Suprapubic skin (tissue), 4 donors: ENCODE results near the gene NEUROD2. TPM values are rescaled to one million over a fixed set of nuclear protein-coding genes. Genes with fewer than 3 reads are reported as not detected.

ENCODE experiments used
- DNase-seq, 2 donors: peaks; one replicate each; pipeline ENCODE4 v3.0.0-alpha.2; 2019; ENCODE audit warnings: low spot score in 2 of 2
- H3K27ac ChIP-seq: fragments of 200-600 bp; sonication (generic); one replicate; pipeline ENCODE4 v1.5.1; 2019
- H3K27me3 ChIP-seq: fragments of 200-600 bp; sonication (generic); one replicate; pipeline ENCODE4 v1.5.1; 2019
- H3K36me3 ChIP-seq: fragments of 200-600 bp; sonication (generic); one replicate; pipeline ENCODE4 v1.5.1; 2019
- H3K4me1 ChIP-seq: fragments of 200-600 bp; sonication (generic); one replicate; pipeline ENCODE4 v1.5.1; 2019
- H3K4me3 ChIP-seq: fragments of 200-600 bp; sonication (generic); one replicate; pipeline ENCODE4 v1.5.1; 2019; ENCODE audit warnings: mild to moderate bottlenecking
- H3K9me3 ChIP-seq: fragments of 200-600 bp; sonication (generic); one replicate; pipeline ENCODE4 v1.5.1; 2019
- EP300 ChIP-seq: sonication (generic); formaldehyde crosslinking; IDR thresholded peaks from one replicate; pipeline ENCODE4 v1.6.1; 2017; ENCODE audit warnings: antibody characterized with exemption
- POLR2A ChIP-seq, 2 donors: fragments of 450-650 bp; IDR thresholded peaks; one replicate each; pipeline ENCODE4 v1.6.1; 2017; ENCODE audit warnings: antibody characterized with exemption in 2 of 2, mild to moderate bottlenecking in 2 of 2, moderate library complexity in 2 of 2
- POLR2AphosphoS5 ChIP-seq, 3 donors: sonication (generic); formaldehyde crosslinking; IDR thresholded peaks; one replicate each; pipeline ENCODE4 v1.6.1; 2017; ENCODE audit warnings: antibody characterized with exemption in 3 of 3
- WGBS: methylation state at CpG from one replicate; pipeline ENCODE4 v1.1.5; 2018; 5-methylcytosine and 5-hydroxymethylcytosine counted together
- total RNA-seq, 4 donors: library from RNA; depleted of rRNA; stranded (reverse); fragments of >200 nt; gene quantifications; one replicate each; pipeline ENCODE4 v1.1.0, GENCODE V29; 2016
- TF ChIP-seq, protein P1 (sequence below), 2 donors: fragments of 200-600 bp in 1 of 2; fragments of 450-650 bp in 1 of 2; sonication (generic) in 1 of 2; IDR thresholded peaks; one replicate each; pipeline ENCODE4 v1.5.1; 2016 to 2019; ENCODE audit warnings: antibody characterized with exemption in 2 of 2, mild to moderate bottlenecking in 1 of 2, moderate library complexity in 1 of 2

The NEUROD2 gene
- total RNA-seq, 4 donors from 2014 or later, result not detected

DNA sequence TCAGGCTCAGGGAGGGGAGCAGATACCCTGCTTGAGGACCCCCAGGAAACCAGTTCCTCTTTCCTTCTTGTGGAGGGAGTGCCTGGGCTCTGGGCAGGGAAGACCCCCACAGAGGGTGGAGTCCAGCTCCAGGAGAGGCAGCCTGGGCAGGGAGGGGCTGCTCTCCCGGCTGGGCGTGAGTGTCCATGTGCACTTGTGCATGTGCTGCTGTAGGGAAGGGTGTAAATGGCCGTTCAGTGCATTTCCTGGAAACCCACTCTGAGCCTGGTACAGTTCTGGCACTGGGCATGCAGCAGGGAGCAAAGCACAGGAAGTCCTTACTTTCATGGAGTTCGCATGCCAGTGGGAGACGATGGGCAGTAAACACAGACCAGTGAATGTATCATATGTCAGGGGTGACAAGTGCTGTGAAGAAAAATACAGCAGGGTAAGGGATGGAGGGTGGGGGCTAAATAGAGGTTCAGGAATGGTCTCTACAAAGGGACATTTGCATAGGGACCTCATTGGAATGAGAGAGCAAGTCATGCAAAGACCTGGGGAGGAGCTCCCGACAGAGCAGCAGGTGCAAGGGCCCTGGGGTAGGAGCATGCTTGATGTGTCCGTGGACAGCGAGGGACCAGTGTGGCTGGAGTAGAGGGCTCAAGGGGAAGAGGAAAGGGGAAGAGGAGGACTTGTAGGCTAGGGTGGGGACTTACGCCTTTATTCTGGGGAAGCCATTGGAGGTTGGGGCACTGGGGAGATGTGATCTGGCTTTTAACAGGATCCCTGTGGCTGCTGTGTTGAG, 34.8 kb upstream of the NEUROD2 start:
- DNase-seq, result no peak
- Histone ChIP-seq H3K4me1 (peaks cover 65% of the 10 kb centered on the region), H3K27me3 (no peaks in the 10 kb centered on the region), H3K27ac (no peak overlapping the region), H3K4me3 (no peak overlapping the region), H3K36me3 (no peaks in the 10 kb centered on the region), H3K9me3 (no peaks in the 10 kb centered on the region)
- TF ChIP-seq EP300 (no peak), POLR2AphosphoS5 (IDR thresholded peaks at IDR 0.05) (no peak), POLR2A (IDR thresholded peaks at IDR 0.05) (no peak)
- TF ChIP-seq, protein P1, sequence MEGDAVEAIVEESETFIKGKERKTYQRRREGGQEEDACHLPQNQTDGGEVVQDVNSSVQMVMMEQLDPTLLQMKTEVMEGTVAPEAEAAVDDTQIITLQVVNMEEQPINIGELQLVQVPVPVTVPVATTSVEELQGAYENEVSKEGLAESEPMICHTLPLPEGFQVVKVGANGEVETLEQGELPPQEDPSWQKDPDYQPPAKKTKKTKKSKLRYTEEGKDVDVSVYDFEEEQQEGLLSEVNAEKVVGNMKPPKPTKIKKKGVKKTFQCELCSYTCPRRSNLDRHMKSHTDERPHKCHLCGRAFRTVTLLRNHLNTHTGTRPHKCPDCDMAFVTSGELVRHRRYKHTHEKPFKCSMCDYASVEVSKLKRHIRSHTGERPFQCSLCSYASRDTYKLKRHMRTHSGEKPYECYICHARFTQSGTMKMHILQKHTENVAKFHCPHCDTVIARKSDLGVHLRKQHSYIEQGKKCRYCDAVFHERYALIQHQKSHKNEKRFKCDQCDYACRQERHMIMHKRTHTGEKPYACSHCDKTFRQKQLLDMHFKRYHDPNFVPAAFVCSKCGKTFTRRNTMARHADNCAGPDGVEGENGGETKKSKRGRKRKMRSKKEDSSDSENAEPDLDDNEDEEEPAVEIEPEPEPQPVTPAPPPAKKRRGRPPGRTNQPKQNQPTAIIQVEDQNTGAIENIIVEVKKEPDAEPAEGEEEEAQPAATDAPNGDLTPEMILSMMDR (IDR thresholded peaks at IDR 0.05), result no peak
- WGBS, result 84% methylated on average over 9 of the region's 9 CpGs

DNA sequence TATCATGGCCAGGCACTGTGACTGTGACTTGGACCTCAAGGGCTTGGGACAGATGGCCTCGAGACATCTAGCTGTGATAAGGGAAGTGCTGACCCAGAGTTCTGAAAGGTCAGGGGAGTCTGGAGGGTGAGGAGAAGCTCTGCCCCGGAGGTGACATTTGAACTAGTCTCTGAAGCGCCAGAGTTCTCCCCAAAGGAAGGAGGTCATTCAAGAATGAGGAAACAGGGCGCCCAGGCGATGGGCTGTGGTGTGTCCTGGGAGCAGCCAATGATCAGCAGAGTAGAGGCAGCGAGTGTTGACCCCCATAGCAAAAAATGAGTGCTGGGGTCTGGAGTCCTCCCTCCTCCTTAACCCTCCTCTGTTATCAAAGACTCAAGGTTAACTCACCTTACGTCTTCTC, 34.2 kb upstream of the NEUROD2 start:
- DNase-seq, result no peak
- Histone ChIP-seq H3K36me3 (no peaks in the 10 kb centered on the region), H3K4me1 (peaks cover 65% of the 10 kb centered on the region), H3K27ac (no peak overlapping the region), H3K9me3 (no peaks in the 10 kb centered on the region), H3K4me3 (no peak overlapping the region), H3K27me3 (no peaks in the 10 kb centered on the region)
- 71% methylated on average over 7 of the region's 7 CpGs for WGBS
- TF ChIP-seq, protein P1 (IDR thresholded peaks at IDR 0.05), result no peak
- TF ChIP-seq POLR2A (IDR thresholded peaks at IDR 0.05) (no peak), EP300 (no peak), POLR2AphosphoS5 (IDR thresholded peaks at IDR 0.05) (no peak)

DNA sequence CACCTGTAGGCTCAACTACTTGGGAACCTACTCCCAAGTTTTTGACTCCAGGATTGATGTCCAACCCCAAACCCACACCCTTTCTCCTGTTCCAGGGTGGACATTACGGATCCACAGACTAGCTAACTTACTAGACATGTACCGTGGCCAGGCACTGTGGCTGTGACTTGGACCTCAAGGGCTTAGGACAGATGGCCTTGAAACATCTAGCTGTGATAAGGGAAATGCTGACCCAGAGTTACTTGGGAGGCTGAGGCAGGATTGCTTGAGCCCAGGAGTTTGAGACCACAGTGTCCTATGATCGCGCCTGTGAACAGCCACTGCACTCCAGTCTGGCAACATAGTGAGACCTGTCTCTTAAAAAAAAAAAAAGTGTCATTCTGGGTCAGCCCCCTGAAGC, 33.4 kb upstream of the NEUROD2 start:
- 94% methylated on average over 4 of the region's 4 CpGs for WGBS
- Histone ChIP-seq H3K27ac (no peak overlapping the region), H3K36me3 (no peaks in the 10 kb centered on the region), H3K4me1 (peaks cover 72% of the 10 kb centered on the region), H3K9me3 (no peaks in the 10 kb centered on the region), H3K4me3 (no peak overlapping the region), H3K27me3 (no peaks in the 10 kb centered on the region)
- TF ChIP-seq POLR2A (IDR thresholded peaks at IDR 0.05), result no peak
- TF ChIP-seq POLR2AphosphoS5 (IDR thresholded peaks at IDR 0.05), result no peak
- no peak for TF ChIP-seq EP300
- TF ChIP-seq, protein P1 (IDR thresholded peaks at IDR 0.05), result no peak
- DNase-seq, result no peak

GRCh38 chr17:39640591-39641031, 32.9 kb upstream of the NEUROD2 start:
- H3K36me3 ChIP-seq, result no peaks in the 10 kb centered on the region
- H3K4me1 ChIP-seq, result peaks cover 76% of the 10 kb centered on the region
- H3K4me3 ChIP-seq, result no peak overlapping the region
- H3K9me3 ChIP-seq, result no peaks in the 10 kb centered on the region
- 58% methylated on average over 4 of the region's 4 CpGs for WGBS
- no peak for DNase-seq
- no peaks in the 10 kb centered on the region for H3K27me3 ChIP-seq
- no peak overlapping the region for H3K27ac ChIP-seq
- TF ChIP-seq EP300 (no peak), POLR2AphosphoS5 (IDR thresholded peaks at IDR 0.05) (no peak), POLR2A (IDR thresholded peaks at IDR 0.05) (no peak)
- TF ChIP-seq, protein P1 (IDR thresholded peaks at IDR 0.05), result no peak

- WGBS, result 78% methylated on average over 11 of the region's 11 CpGs
- no peaks in the 10 kb centered on the region for H3K9me3 ChIP-seq
- no peaks in the 10 kb centered on the region for H3K27me3 ChIP-seq
- no peak for DNase-seq
- no peaks in the 10 kb centered on the region for H3K36me3 ChIP-seq
- no peak overlapping the region for H3K4me3 ChIP-seq
- TF ChIP-seq EP300 (no peak), POLR2A (IDR thresholded peaks at IDR 0.05) (no peak), POLR2AphosphoS5 (IDR thresholded peaks at IDR 0.05) (no peak)
- TF ChIP-seq, protein P1 (IDR thresholded peaks at IDR 0.05), result no peak
- H3K4me1 ChIP-seq, result peaks cover 75% of the 10 kb centered on the region
- H3K27ac ChIP-seq, result no peak overlapping the region
Observed at GRCh38 chr17:39639566-39640458, 32.1 kb upstream of the NEUROD2 start.
